ENCODE data around the gene KBTBD4.

DNA sequence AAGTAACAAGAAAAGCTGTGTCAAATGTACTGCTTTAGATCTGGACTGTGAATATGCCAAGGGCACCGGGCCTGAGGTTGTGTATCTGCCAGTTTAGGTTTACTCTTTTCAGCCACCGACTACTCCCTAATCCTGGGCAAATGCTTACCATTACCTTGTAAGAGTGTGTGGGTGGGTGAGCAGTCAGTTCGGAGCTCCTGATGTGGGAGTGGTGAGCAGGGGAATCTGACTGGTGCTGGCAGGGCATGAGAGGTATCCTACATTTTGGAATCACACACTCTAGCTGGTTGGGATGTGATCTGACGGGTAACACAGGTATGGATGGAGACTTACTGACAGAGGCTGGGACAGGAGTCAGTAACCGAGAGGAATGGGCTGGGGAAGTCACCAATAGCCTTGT is 5.1 kb upstream of the KBTBD4 start:
- TF ChIP-seq, protein P1, sequence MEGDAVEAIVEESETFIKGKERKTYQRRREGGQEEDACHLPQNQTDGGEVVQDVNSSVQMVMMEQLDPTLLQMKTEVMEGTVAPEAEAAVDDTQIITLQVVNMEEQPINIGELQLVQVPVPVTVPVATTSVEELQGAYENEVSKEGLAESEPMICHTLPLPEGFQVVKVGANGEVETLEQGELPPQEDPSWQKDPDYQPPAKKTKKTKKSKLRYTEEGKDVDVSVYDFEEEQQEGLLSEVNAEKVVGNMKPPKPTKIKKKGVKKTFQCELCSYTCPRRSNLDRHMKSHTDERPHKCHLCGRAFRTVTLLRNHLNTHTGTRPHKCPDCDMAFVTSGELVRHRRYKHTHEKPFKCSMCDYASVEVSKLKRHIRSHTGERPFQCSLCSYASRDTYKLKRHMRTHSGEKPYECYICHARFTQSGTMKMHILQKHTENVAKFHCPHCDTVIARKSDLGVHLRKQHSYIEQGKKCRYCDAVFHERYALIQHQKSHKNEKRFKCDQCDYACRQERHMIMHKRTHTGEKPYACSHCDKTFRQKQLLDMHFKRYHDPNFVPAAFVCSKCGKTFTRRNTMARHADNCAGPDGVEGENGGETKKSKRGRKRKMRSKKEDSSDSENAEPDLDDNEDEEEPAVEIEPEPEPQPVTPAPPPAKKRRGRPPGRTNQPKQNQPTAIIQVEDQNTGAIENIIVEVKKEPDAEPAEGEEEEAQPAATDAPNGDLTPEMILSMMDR (IDR thresholded peaks at IDR 0.05; ENCODE audit: control extremely low read depth in 1 of 3, insufficient read depth in 1 of 3, low read depth in 1 of 3, low read length in 3 of 3): no peak
- no peak for TF ChIP-seq TEAD4 (IDR thresholded peaks at IDR 0.05; ENCODE audit: low read depth, low read length)
- TF ChIP-seq FOSL1 (IDR thresholded peaks at IDR 0.05; ENCODE audit: insufficient read depth, low read depth, low read length): no peak
- TF ChIP-seq, protein P2, sequence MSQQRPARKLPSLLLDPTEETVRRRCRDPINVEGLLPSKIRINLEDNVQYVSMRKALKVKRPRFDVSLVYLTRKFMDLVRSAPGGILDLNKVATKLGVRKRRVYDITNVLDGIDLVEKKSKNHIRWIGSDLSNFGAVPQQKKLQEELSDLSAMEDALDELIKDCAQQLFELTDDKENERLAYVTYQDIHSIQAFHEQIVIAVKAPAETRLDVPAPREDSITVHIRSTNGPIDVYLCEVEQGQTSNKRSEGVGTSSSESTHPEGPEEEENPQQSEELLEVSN (IDR thresholded peaks at IDR 0.05): no peak
- TF ChIP-seq TAF1 (IDR thresholded peaks at IDR 0.05; ENCODE audit: low read depth, low read length): no peak
